Neural cell (in vitro differentiated cells): ENCODE measurements around the gene BEND5. TPM values are rescaled to one million over a fixed set of nuclear protein-coding genes. Genes with fewer than 3 reads are reported as not detected.

Experiments used
- H2AFZ ChIP-seq: fragments of 200-600, 300-800 bp; sonication (generic), shearing (Covaris generic); 2 replicates; pipeline ENCODE4 v1.6.0; 2014; ENCODE audit warnings: low read depth, mild to moderate bottlenecking, antibody characterized with exemption, low read length, moderate library complexity
- H3F3A ChIP-seq: fragments of 200-600 bp; shearing (Covaris generic); 2 replicates; pipeline ENCODE4 v1.6.1; 2016; ENCODE audit warnings: mild to moderate bottlenecking, moderate library complexity, mixed read lengths, antibody characterized with exemption, low read length; ENCODE audit not compliant: insufficient read depth, poor library complexity, severe bottlenecking
- H3K27ac ChIP-seq: fragments of 200-600, 300-800 bp; sonication (generic), shearing (Covaris generic); 2 replicates; pipeline ENCODE4 v1.5.1; 2014; ENCODE audit warnings: mild to moderate bottlenecking, low read length, moderate library complexity
- H3K27me3 ChIP-seq: fragments of 300-800, 200-600 bp; sonication (generic), shearing (Covaris generic); 2 replicates; pipeline ENCODE4 v1.6.0; 2014; ENCODE audit warnings: mild to moderate bottlenecking, low read depth, low read length, moderate library complexity; ENCODE audit not compliant: insufficient read depth
- H3K36me3 ChIP-seq: fragments of 300-800, 200-600 bp; sonication (generic), shearing (Covaris generic); 2 replicates; pipeline ENCODE4 v1.5.1; 2014; ENCODE audit warnings: mild to moderate bottlenecking, antibody characterized with exemption, low read length, moderate library complexity; ENCODE audit not compliant: insufficient read depth
- H3K4me2 ChIP-seq: fragments of 300-800, 200-600 bp; sonication (generic), shearing (Covaris generic); 2 replicates; pipeline ENCODE4 v1.6.0; 2014; ENCODE audit warnings: mild to moderate bottlenecking, low read length
- H3K4me3 ChIP-seq: fragments of 300-800, 200-600 bp; sonication (generic), shearing (Covaris generic); 2 replicates; pipeline ENCODE4 v1.5.1; 2014; ENCODE audit warnings: mild to moderate bottlenecking, low read length, moderate library complexity
- H3K79me2 ChIP-seq: fragments of 200-600 bp; shearing (Covaris generic); replicated peaks from 2 replicates; pipeline ENCODE4 v1.6.0; 2014; ENCODE audit warnings: mild to moderate bottlenecking, low read length, moderate library complexity; ENCODE audit not compliant: insufficient read depth
- H3K9ac ChIP-seq: fragments of 300-800, 200-600 bp; sonication (generic), shearing (Covaris generic); 2 replicates; pipeline ENCODE4 v1.6.1; 2016; ENCODE audit warnings: mild to moderate bottlenecking, low read length, mixed read lengths
- H3K9me2 ChIP-seq: fragments of 200-600 bp; shearing (Covaris generic); 2 replicates; pipeline ENCODE4 v1.6.1; 2016; ENCODE audit warnings: mild to moderate bottlenecking, low read length, mixed read lengths; ENCODE audit not compliant: insufficient read depth
- H3K9me3 ChIP-seq: fragments of 200-600, 300-800 bp; sonication (generic), shearing (Covaris generic); 2 replicates; pipeline ENCODE4 v1.6.1; 2016; ENCODE audit warnings: mild to moderate bottlenecking, mixed run types, low read length, moderate library complexity, mixed read lengths
- H4K20me1 ChIP-seq: fragments of 200-600 bp; shearing (Covaris generic); 2 replicates; pipeline ENCODE4 v1.6.1; 2016; ENCODE audit warnings: mild to moderate bottlenecking, mixed run types; ENCODE audit not compliant: insufficient read depth
- CTCF ChIP-seq: fragments of 450-650 bp; IDR thresholded peaks from 2 replicates; pipeline ENCODE4 v1.5.1; 2014; ENCODE audit warnings: antibody characterized with exemption, mild to moderate bottlenecking, moderate library complexity; ENCODE audit not compliant: poor library complexity, severe bottlenecking
- EP300 ChIP-seq: fragments of 450-650 bp; conservative IDR thresholded peaks from 2 replicates; pipeline ENCODE4 v1.6.1; 2014; ENCODE audit warnings: antibody characterized with exemption, mild to moderate bottlenecking, moderate library complexity; ENCODE audit not compliant: poor library complexity, severe bottlenecking
- EZH2 ChIP-seq: fragments of 200-600, 300-800 bp; shearing (Covaris generic), sonication (generic); IDR thresholded peaks from 2 replicates; pipeline ENCODE4 v1.6.1; 2014; ENCODE audit warnings: antibody characterized with exemption, low read length, borderline replicate concordance, mild to moderate bottlenecking; ENCODE audit not compliant: insufficient read depth, poor library complexity, severe bottlenecking
- MXI1 ChIP-seq: fragments of 450-650 bp; conservative IDR thresholded peaks from 2 replicates; pipeline ENCODE4 v1.6.1; 2014; ENCODE audit warnings: antibody characterized with exemption, mild to moderate bottlenecking; ENCODE audit not compliant: poor library complexity, severe bottlenecking
- POLR2AphosphoS5 ChIP-seq: IDR thresholded peaks from 2 replicates; pipeline ENCODE4 v1.6.1; 2012
- RAD21 ChIP-seq: fragments of 450-650 bp; conservative IDR thresholded peaks from 2 replicates; pipeline ENCODE4 v1.6.1; 2014; ENCODE audit warnings: antibody characterized with exemption, mild to moderate bottlenecking, moderate library complexity
- REST ChIP-seq: IDR thresholded peaks from 2 replicates; pipeline ENCODE4 v1.6.1; 2012; ENCODE audit warnings: borderline replicate concordance
- SMC3 ChIP-seq: fragments of 450-650 bp; conservative IDR thresholded peaks from 2 replicates; pipeline ENCODE4 v1.6.1; 2014; ENCODE audit warnings: antibody characterized with exemption, mild to moderate bottlenecking, moderate library complexity; ENCODE audit not compliant: poor library complexity
- TAF1 ChIP-seq: IDR thresholded peaks from 2 replicates; pipeline ENCODE4 v1.6.1; 2012; ENCODE audit warnings: low read depth
- polyA plus RNA-seq: library from polyadenylated mRNA; depleted of rRNA; stranded (reverse); fragments of >200 nt; gene quantifications from 2 replicates; pipeline ENCODE4 v1.2.3, GENCODE V29; 2014

The BEND5 gene
- polyA plus RNA-seq, 1 donor from 2014 or later = 64.9 TPM

GRCh38 chr1:48695161-48695560 lies 81.5 kb downstream of the BEND5 start:
- H2AFZ ChIP-seq = no peak overlapping the region
- no peaks in the 10 kb centered on the region for H3K9me2 ChIP-seq
- no peaks in the 10 kb centered on the region for H3K36me3 ChIP-seq
- H3F3A ChIP-seq = no peaks in the 10 kb centered on the region
- H4K20me1 ChIP-seq = no peaks in the 10 kb centered on the region
- no peak overlapping the region for H3K27ac ChIP-seq
- H3K79me2 ChIP-seq = no peaks in the 10 kb centered on the region
- no peak overlapping the region for H3K9ac ChIP-seq
- TF ChIP-seq EZH2 (no peak), TAF1 (no peak), POLR2AphosphoS5 (no peak), EP300 (no peak), SMC3 (no peak), REST (no peak), MXI1 (no peak), CTCF (no peak)
- H3K4me3 ChIP-seq = no peak overlapping the region
- H3K4me2 ChIP-seq = no peak overlapping the region
- no peaks in the 10 kb centered on the region for H3K27me3 ChIP-seq
- H3K9me3 ChIP-seq = no peaks in the 10 kb centered on the region

GRCh38 chr1:48693674-48694320 lies 82.9 kb downstream of the BEND5 start:
- no peak overlapping the region for H2AFZ ChIP-seq

More at GRCh38 chr1:48693674-48694320, 82.9 kb downstream of the BEND5 start:
- Histone ChIP-seq H3K27me3 (no peaks in the 10 kb centered on the region), H3K9me3 (no peaks in the 10 kb centered on the region), H3K36me3 (no peaks in the 10 kb centered on the region), H3K4me2 (no peak overlapping the region), H3K27ac (no peak overlapping the region), H3F3A (no peaks in the 10 kb centered on the region), H3K9ac (no peak overlapping the region), H4K20me1 (no peaks in the 10 kb centered on the region), H3K79me2 (no peaks in the 10 kb centered on the region), H3K9me2 (no peaks in the 10 kb centered on the region), H3K4me3 (no peak overlapping the region)
- no peak for TF ChIP-seq REST
- no peak for TF ChIP-seq POLR2AphosphoS5
- TF ChIP-seq SMC3 = no peak
- TF ChIP-seq EP300 = no peak
- no peak for TF ChIP-seq CTCF
- TF ChIP-seq MXI1 = no peak
- no peak for TF ChIP-seq EZH2
- TF ChIP-seq TAF1 = no peak
- TF ChIP-seq RAD21 = no peak
